GM23338 (cell line): Measurements from ENCODE around the gene OR10AD1. TPM values are rescaled to one million over a fixed set of nuclear protein-coding genes. Genes with fewer than 3 reads are reported as not detected.

ENCODE experiments used
- ATAC-seq: fragments of 200-7000 bp; cut with Tn5 transposase; 3 replicates; pipeline ENCODE4 v1.9.1; 2020
- DNase-seq: peaks from one replicate; pipeline ENCODE4 v3.0.0-alpha.2; 2015; ENCODE audit warnings: low spot score
- H2AFZ ChIP-seq: fragments of 200-600 bp; sonication (generic); 2 replicates; pipeline ENCODE4 v1.8.0; 2016; ENCODE audit warnings: antibody characterized with exemption, mild to moderate bottlenecking, moderate library complexity
- H3F3A ChIP-seq: fragments of 200-600 bp; sonication (generic); replicated peaks from 2 replicates; pipeline ENCODE4 v1.8.0; 2017; ENCODE audit warnings: antibody characterized with exemption, mixed run types, low read depth
- H3K27ac ChIP-seq: fragments of 200-600 bp; sonication (generic); 2 replicates; pipeline ENCODE4 v1.6.1; 2016; ENCODE audit warnings: low read depth
- H3K27me3 ChIP-seq: fragments of 200-600 bp; sonication (generic); 2 replicates; pipeline ENCODE4 v1.8.0; 2016; ENCODE audit warnings: mild to moderate bottlenecking, mixed run types, moderate library complexity; ENCODE audit not compliant: insufficient read depth
- H3K36me3 ChIP-seq: fragments of 200-600 bp; sonication (generic); 2 replicates; pipeline ENCODE4 v1.8.0; 2016; ENCODE audit warnings: mild to moderate bottlenecking; ENCODE audit not compliant: insufficient read depth
- H3K4me1 ChIP-seq: fragments of 200-600 bp; sonication (generic); 2 replicates; pipeline ENCODE4 v1.8.0; 2016; ENCODE audit warnings: mild to moderate bottlenecking, moderate library complexity; ENCODE audit not compliant: insufficient read depth
- H3K4me2 ChIP-seq: fragments of 200-600 bp; sonication (generic); 2 replicates; pipeline ENCODE4 v1.7.1; 2017; ENCODE audit warnings: mixed run types
- H3K4me3 ChIP-seq: fragments of 200-600 bp; sonication (generic); 2 replicates; pipeline ENCODE4 v1.6.1; 2016; ENCODE audit warnings: mixed run types
- H3K79me2 ChIP-seq: fragments of 200-600 bp; sonication (generic); replicated peaks from 2 replicates; pipeline ENCODE4 v1.8.0; 2017; ENCODE audit warnings: mild to moderate bottlenecking; ENCODE audit not compliant: insufficient read depth
- H3K9me2 ChIP-seq: fragments of 200-600 bp; sonication (generic); 2 replicates; pipeline ENCODE4 v1.8.0; 2017; ENCODE audit not compliant: insufficient read depth
- H4K20me1 ChIP-seq: fragments of 200-600 bp; sonication (generic); replicated peaks from 2 replicates; pipeline ENCODE4 v1.8.0; 2017; ENCODE audit warnings: mild to moderate bottlenecking; ENCODE audit not compliant: insufficient read depth
- H3K27ac Mint-ChIP-seq: 2 replicates; pipeline ENCODE4 v1.8.0; 2020; ENCODE audit warnings: inconsistent platforms, mild to moderate bottlenecking, moderate library complexity, mixed read lengths
- H3K27me3 Mint-ChIP-seq: 3 replicates; pipeline ENCODE4 v1.8.0; 2022; ENCODE audit warnings: low read depth, mild to moderate bottlenecking, moderate library complexity, mixed read lengths, inconsistent platforms; ENCODE audit not compliant: insufficient read depth, poor library complexity
- H3K36me3 Mint-ChIP-seq: 3 replicates; pipeline ENCODE4 v1.8.0; 2021; ENCODE audit warnings: low read depth, mild to moderate bottlenecking, inconsistent platforms, moderate library complexity, mixed read lengths
- H3K4me1 Mint-ChIP-seq: 3 replicates; pipeline ENCODE4 v1.8.0; 2020; ENCODE audit warnings: mild to moderate bottlenecking, inconsistent platforms, mixed read lengths
- H3K4me3 Mint-ChIP-seq: 3 replicates; pipeline ENCODE4 v1.8.0; 2021; ENCODE audit warnings: moderate library complexity, mild to moderate bottlenecking, inconsistent platforms, mixed read lengths
- H3K9me3 Mint-ChIP-seq: 3 replicates; pipeline ENCODE4 v1.8.0; 2020; ENCODE audit warnings: moderate library complexity, mild to moderate bottlenecking, inconsistent platforms, mixed read lengths
- CREB1 ChIP-seq: fragments of 250-450 bp; sonication (Bioruptor Pico); IDR thresholded peaks from 2 replicates; pipeline ENCODE4 v1.5.0; 2020; ENCODE audit warnings: low read depth, mild to moderate bottlenecking, moderate library complexity
- CTCF ChIP-seq, 2 experiments: fragments of 200-600 bp in 1 of 2; sonication (generic) in 1 of 2; conservative IDR thresholded peaks; 2 replicates each; pipeline versions ENCODE4 v1.5.1 to v1.6.1; 2016 to 2017; ENCODE audit warnings: antibody characterized with exemption in 2 of 2, low read depth in 2 of 2, mild to moderate bottlenecking in 2 of 2, moderate library complexity in 1 of 2
- ETS1 ChIP-seq: IDR thresholded peaks from 2 replicates; pipeline ENCODE4 v1.6.1; 2016; ENCODE audit warnings: antibody characterized with exemption
- EZH2 ChIP-seq: fragments of 200-600 bp; sonication (generic); IDR thresholded peaks from one replicate; pipeline ENCODE4 v1.8.0; 2017; ENCODE audit warnings: antibody characterized with exemption, mild to moderate bottlenecking, low read depth; ENCODE audit not compliant: unreplicated experiment
- EZH2phosphoT487 ChIP-seq: fragments of 200-600 bp; sonication (generic); IDR thresholded peaks from one replicate; pipeline ENCODE4 v1.8.1; 2018; ENCODE audit warnings: antibody characterized with exemption; ENCODE audit not compliant: unreplicated experiment
- JUNB ChIP-seq: IDR thresholded peaks from one replicate; pipeline ENCODE4 v1.6.1; 2016; ENCODE audit warnings: antibody characterized with exemption; ENCODE audit not compliant: unreplicated experiment
- NANOG ChIP-seq: IDR thresholded peaks from 2 replicates; pipeline ENCODE4 v1.6.1; 2016; ENCODE audit warnings: antibody characterized with exemption, borderline replicate concordance
- POLR2AphosphoS5 ChIP-seq: IDR thresholded peaks from 2 replicates; pipeline ENCODE4 v1.6.1; 2016; ENCODE audit warnings: antibody characterized with exemption, low read depth
- REST ChIP-seq: IDR thresholded peaks from one replicate; pipeline ENCODE4 v1.6.1; 2018; ENCODE audit warnings: antibody characterized with exemption; ENCODE audit not compliant: unreplicated experiment
- STAT1 ChIP-seq: IDR thresholded peaks from one replicate; pipeline ENCODE4 v1.6.1; 2016; ENCODE audit warnings: antibody characterized with exemption; ENCODE audit not compliant: unreplicated experiment
- ZNF114 ChIP-seq: fragments of 250-450 bp; sonication (Bioruptor Pico); IDR thresholded peaks from 2 replicates; pipeline ENCODE4 v1.5.0; 2020; ENCODE audit warnings: mild to moderate bottlenecking, moderate library complexity
- ZNF331 ChIP-seq: fragments of 250-450 bp; sonication (Bioruptor Pico); IDR thresholded peaks from 2 replicates; pipeline ENCODE4 v1.5.0; 2020; ENCODE audit warnings: low read depth, mild to moderate bottlenecking, moderate library complexity
- ZNF462 ChIP-seq: fragments of 250-450 bp; sonication (Bioruptor Pico); IDR thresholded peaks from 2 replicates; pipeline ENCODE4 v1.5.0; 2020; ENCODE audit warnings: mild to moderate bottlenecking, moderate library complexity
- polyA plus RNA-seq: library from polyadenylated mRNA; unstranded; fragments of >200 nt; fragmentation: Nextera tagmentation; extraction: Ambion mirVana; gene quantifications from 2 replicates; pipeline ENCODE4 v1.2.1, GENCODE V29; 2016
- total RNA-seq: library from RNA; depleted of rRNA; stranded (reverse); fragments of >200 nt; shearing (Covaris generic); gene quantifications from 2 replicates; pipeline ENCODE4 v1.2.3, GENCODE V29; 2014

The OR10AD1 gene
- total and polyA plus RNA-seq, 2 experiments from 2014 or later, result not detected

GRCh38 chr12:48237162-48237561, 34.1 kb upstream of the OR10AD1 start:
- no peaks in the 10 kb centered on the region for H3K79me2 ChIP-seq
- H3K9me2 ChIP-seq, result no peaks in the 10 kb centered on the region
- H3K4me3 ChIP-seq, result no peak overlapping the region
- H3K27me3 ChIP-seq, result no peaks in the 10 kb centered on the region
- peak overlapping the region; percentile 2; the same call in 1 of the 2 replicates for H2AFZ ChIP-seq
- Mint-ChIP-seq H3K27ac (no peak overlapping the region), H3K27me3 (no peaks in the 10 kb centered on the region), H3K36me3 (no peaks in the 10 kb centered on the region), H3K4me3 (no peak overlapping the region), H3K4me1 (peaks cover 6% of the 10 kb centered on the region), H3K9me3 (peaks cover 9% of the 10 kb centered on the region; the same call in 1 of the 3 replicates)
- H3K4me2 ChIP-seq, result no peak overlapping the region
- H3K4me1 ChIP-seq, result peaks cover 6% of the 10 kb centered on the region; the same call in 1 of the 2 replicates
- no peak for ATAC-seq
- no peak overlapping the region for H3K27ac ChIP-seq
- no peaks in the 10 kb centered on the region for H3K36me3 ChIP-seq
- H4K20me1 ChIP-seq, result no peaks in the 10 kb centered on the region
- TF ChIP-seq ZNF114 (CRISPR knock-in tag) (no peak), EZH2 (no peak), CREB1 (no peak), EZH2phosphoT487 (no peak), REST (no peak), STAT1 (no peak), ZNF331 (no peak), ETS1 (no peak), ZNF462 (no peak), NANOG (no peak), POLR2AphosphoS5 (no peak), CTCF (conservative IDR thresholded peaks at IDR 0.05; ENCODE audit: low read depth in 2 of 2) (no peak), JUNB (no peak)
- H3F3A ChIP-seq, result no peaks in the 10 kb centered on the region
- peak; percentile 48 for DNase-seq
